Osteoblast (primary cell): ENCODE measurements around the gene PLEKHH1. TPM values are rescaled to one million over a fixed set of nuclear protein-coding genes. Genes with fewer than 3 reads are reported as not detected.

ENCODE experiments used
- DNase-seq: peaks from one replicate; pipeline ENCODE4 v3.0.0; 2011; ENCODE audit warnings: low spot score, mixed read lengths; ENCODE audit not compliant: insufficient read length; ENCODE audit errors: missing footprints
- H2AFZ ChIP-seq: 2 replicates; pipeline ENCODE4 v1.6.0; 2011; ENCODE audit warnings: mild to moderate bottlenecking, low read length
- H3K27ac ChIP-seq: 2 replicates; pipeline ENCODE4 v1.5.1; 2011; ENCODE audit warnings: mild to moderate bottlenecking, low read depth, low read length, moderate library complexity
- H3K27me3 ChIP-seq: 2 replicates; pipeline ENCODE4 v1.6.0; 2012; ENCODE audit warnings: mild to moderate bottlenecking, control low read depth, inconsistent platforms, low read length, moderate library complexity; ENCODE audit not compliant: insufficient read depth
- H3K36me3 ChIP-seq: 2 replicates; pipeline ENCODE4 v1.5.1; 2011; ENCODE audit warnings: mild to moderate bottlenecking, low read length, control low read depth, moderate library complexity; ENCODE audit not compliant: insufficient read depth
- H3K4me1 ChIP-seq: 2 replicates; pipeline ENCODE4 v1.5.1; 2011; ENCODE audit warnings: mild to moderate bottlenecking, low read length, control low read depth, moderate library complexity; ENCODE audit not compliant: insufficient read depth
- H3K4me2 ChIP-seq: 2 replicates; pipeline ENCODE4 v1.6.0; 2011; ENCODE audit warnings: mild to moderate bottlenecking, low read length; ENCODE audit not compliant: insufficient read depth
- H3K4me3 ChIP-seq: fragments of 200-600 bp; sonication (generic); 3 replicates; pipeline ENCODE4 v1.5.1; 2012; ENCODE audit warnings: mild to moderate bottlenecking, low read length, inconsistent platforms; ENCODE audit not compliant: insufficient read depth
- H3K79me2 ChIP-seq: 2 replicates; pipeline ENCODE4 v1.6.0; 2012; ENCODE audit warnings: mild to moderate bottlenecking, low read length, control low read depth, inconsistent platforms; ENCODE audit not compliant: insufficient read depth
- H3K9me3 ChIP-seq: 2 replicates; pipeline ENCODE4 v1.5.1; 2011; ENCODE audit warnings: low read depth, low read length, control low read depth
- H4K20me1 ChIP-seq: 2 replicates; pipeline ENCODE4 v1.6.0; 2012; ENCODE audit warnings: mild to moderate bottlenecking, low read length, control low read depth; ENCODE audit not compliant: insufficient read depth
- total RNA-seq: library from RNA; depleted of rRNA; stranded (reverse); fragments of >200 nt; gene quantifications from 2 replicates; pipeline ENCODE4 v1.2.3, GENCODE V29; 2012
- TF ChIP-seq, protein P1 (sequence below): IDR thresholded peaks from 2 replicates; pipeline ENCODE4 v1.5.1; 2011; ENCODE audit warnings: mild to moderate bottlenecking, low read depth, low read length, moderate library complexity; ENCODE audit errors: extremely low read depth

Gene PLEKHH1
- total RNA-seq, 1 donor, result 1.1 TPM

DNA sequence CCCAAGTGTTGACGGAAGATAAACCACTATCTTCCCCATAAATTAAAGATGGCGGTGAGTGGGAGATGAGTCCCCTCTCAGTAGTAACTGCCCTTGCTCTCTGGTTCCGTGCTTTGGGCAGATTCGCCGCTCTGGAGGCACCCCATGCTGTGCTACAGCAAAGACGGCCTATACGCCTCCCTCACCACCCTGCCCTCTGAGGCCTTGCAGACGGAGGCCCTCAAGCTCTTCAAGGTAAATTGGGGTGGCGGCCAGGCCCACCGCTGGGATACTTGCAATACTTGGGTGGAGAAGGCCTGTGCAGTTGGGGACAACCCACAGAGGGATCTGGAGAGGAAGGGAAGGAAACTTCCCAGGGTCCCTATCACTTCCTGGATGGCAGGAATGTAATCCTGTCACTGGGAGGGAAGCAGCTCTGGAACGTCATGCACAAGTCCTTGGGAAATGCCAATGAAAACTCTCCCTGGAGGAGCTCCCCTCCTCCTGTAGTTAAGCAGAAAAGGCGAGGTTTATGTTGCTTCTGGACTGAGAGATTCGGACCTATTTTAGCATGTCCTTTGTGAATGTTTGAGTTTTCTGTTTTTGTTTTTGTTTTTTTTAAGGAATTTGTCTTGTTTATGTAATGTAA, 44.2 kb downstream of the PLEKHH1 start:
- H3K4me1 ChIP-seq, result no peaks in the 10 kb centered on the region
- H3K27ac ChIP-seq, result no peak overlapping the region
- TF ChIP-seq, protein P1, sequence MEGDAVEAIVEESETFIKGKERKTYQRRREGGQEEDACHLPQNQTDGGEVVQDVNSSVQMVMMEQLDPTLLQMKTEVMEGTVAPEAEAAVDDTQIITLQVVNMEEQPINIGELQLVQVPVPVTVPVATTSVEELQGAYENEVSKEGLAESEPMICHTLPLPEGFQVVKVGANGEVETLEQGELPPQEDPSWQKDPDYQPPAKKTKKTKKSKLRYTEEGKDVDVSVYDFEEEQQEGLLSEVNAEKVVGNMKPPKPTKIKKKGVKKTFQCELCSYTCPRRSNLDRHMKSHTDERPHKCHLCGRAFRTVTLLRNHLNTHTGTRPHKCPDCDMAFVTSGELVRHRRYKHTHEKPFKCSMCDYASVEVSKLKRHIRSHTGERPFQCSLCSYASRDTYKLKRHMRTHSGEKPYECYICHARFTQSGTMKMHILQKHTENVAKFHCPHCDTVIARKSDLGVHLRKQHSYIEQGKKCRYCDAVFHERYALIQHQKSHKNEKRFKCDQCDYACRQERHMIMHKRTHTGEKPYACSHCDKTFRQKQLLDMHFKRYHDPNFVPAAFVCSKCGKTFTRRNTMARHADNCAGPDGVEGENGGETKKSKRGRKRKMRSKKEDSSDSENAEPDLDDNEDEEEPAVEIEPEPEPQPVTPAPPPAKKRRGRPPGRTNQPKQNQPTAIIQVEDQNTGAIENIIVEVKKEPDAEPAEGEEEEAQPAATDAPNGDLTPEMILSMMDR, result no peak
- DNase-seq, result no peak
- H3K79me2 ChIP-seq, result no peaks in the 10 kb centered on the region
- no peaks in the 10 kb centered on the region for H4K20me1 ChIP-seq
- no peaks in the 10 kb centered on the region for H3K27me3 ChIP-seq
- H3K4me3 ChIP-seq, result no peak overlapping the region
- no peak overlapping the region for H2AFZ ChIP-seq
- no peaks in the 10 kb centered on the region for H3K9me3 ChIP-seq
- no peaks in the 10 kb centered on the region for H3K36me3 ChIP-seq
- H3K4me2 ChIP-seq, result no peak overlapping the region

DNA sequence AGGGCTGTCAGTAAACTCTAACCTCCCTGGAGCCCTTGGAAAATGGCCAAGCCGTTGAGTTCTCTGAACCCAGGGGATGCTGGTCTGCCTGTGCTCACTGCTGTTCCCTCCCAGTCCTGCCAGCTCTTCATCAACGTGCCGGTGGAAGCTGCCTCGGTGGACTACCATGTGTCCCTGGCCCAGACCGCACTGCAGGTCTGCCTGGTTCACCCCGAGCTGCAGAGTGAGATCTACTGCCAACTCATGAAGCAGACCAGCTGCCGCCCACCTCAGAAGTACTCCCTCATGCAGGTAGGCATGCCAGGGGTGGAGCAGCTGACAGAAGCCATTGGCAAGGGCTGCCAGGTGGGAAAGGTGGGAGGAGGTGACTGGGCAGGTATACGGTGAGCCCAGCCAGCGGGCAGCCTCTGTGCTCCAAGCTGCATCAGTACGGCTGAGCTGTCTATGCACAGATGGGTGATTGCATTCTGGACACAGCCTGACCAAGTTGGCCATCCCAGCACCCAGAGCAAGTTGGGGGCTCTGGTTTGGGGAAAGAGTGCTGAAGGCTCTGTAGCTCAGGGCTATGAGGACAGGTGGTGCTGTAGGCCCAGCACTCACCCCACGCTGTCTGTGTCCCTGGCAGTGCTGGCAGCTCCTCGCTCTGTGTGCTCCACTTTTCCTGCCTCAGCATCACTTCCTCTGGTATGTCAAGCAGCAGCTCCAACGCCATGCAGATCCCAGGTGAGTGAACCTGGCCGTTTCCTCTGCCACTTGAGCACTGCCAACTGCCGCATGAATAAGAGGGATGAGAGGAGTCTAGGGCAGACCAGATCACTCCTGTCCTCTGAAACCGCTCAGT, 45.0 kb downstream of the PLEKHH1 start:
- Histone ChIP-seq H3K36me3 (no peaks in the 10 kb centered on the region), H3K79me2 (no peaks in the 10 kb centered on the region), H3K27me3 (no peaks in the 10 kb centered on the region), H3K4me1 (no peaks in the 10 kb centered on the region), H3K27ac (no peak overlapping the region), H3K4me3 (no peak overlapping the region), H3K4me2 (no peak overlapping the region), H3K9me3 (no peaks in the 10 kb centered on the region), H4K20me1 (no peaks in the 10 kb centered on the region), H2AFZ (no peak overlapping the region)
- TF ChIP-seq, protein P1, result no peak
- DNase-seq, result no peak

DNA sequence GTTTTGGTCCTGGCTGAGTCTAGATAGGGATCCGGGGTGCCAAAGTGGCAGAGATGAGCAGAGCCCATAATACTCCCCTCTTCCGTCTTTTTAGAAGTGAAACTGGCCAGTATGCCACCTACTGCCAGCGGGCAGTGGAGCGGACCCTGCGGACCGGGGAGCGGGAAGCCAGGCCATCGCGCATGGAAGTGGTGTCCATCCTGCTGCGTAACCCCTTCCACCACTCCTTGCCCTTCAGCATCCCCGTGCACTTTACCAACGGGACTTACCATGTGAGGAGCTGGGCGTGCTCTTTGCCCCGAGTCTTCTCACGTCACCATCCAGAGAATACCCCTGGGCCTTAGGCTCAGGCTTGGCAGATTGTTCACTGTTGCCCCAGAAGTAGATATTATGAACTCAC, 46.0 kb downstream of the PLEKHH1 start:
- H2AFZ ChIP-seq, result no peak overlapping the region
- TF ChIP-seq, protein P1, result no peak
- H3K9me3 ChIP-seq, result no peaks in the 10 kb centered on the region
- H3K27ac ChIP-seq, result no peak overlapping the region
- no peaks in the 10 kb centered on the region for H3K4me1 ChIP-seq
- no peak overlapping the region for H3K4me3 ChIP-seq
- H3K27me3 ChIP-seq, result no peaks in the 10 kb centered on the region
- H3K79me2 ChIP-seq, result no peaks in the 10 kb centered on the region
- no peaks in the 10 kb centered on the region for H4K20me1 ChIP-seq
- no peak for DNase-seq
- no peak overlapping the region for H3K4me2 ChIP-seq
- no peaks in the 10 kb centered on the region for H3K36me3 ChIP-seq

DNA sequence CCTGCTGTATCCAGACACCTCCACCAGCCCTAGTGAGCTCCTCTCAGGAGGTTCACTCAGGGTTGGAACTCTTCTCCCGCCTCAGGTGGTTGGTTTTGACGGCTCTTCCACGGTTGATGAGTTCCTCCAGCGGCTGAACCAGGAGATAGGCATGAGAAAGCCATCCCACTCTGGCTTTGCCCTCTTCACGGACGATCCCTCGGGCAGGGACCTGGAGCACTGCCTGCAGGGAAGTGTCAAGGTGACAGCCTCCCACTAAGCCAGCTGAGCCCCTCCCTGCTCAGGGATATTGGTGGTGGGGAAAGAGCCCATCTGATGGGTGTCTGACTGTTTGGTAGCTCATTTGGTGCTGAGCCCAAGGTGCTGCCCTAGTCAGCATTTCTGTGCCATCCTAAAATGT, 46.5 kb downstream of the PLEKHH1 start:
- Histone ChIP-seq H2AFZ (no peak overlapping the region), H3K27me3 (no peaks in the 10 kb centered on the region), H4K20me1 (no peaks in the 10 kb centered on the region), H3K4me1 (no peaks in the 10 kb centered on the region), H3K27ac (no peak overlapping the region), H3K79me2 (no peaks in the 10 kb centered on the region), H3K4me3 (no peak overlapping the region), H3K36me3 (no peaks in the 10 kb centered on the region), H3K9me3 (no peaks in the 10 kb centered on the region), H3K4me2 (no peak overlapping the region)
- TF ChIP-seq, protein P1, result no peak
- no peak for DNase-seq
